ENCODE results near the gene SPDYE6. TPM values are rescaled to one million over a fixed set of nuclear protein-coding genes. Genes with fewer than 3 reads are reported as not detected.
"Not testable (repeated sequence)": the region's sequence is repeated elsewhere in the genome, so short reads cannot be mapped to it uniquely, and the experiment has no call there.

The SPDYE6 gene
- total RNA-seq, 5 donors from 2014 or later (not counting 1 experiment from before 2014, with no cell fraction given): not detected

GRCh38 chr7:102303669-102304422 is 52.4 kb downstream of the SPDYE6 start:
- H3K4me1 ChIP-seq (ENCODE audit: control insufficient read depth in 1 of 2, extremely low read depth in 1 of 2, insufficient read depth in 2 of 2, low read length in 2 of 2): peaks cover 0 to 33% of the 10 kb centered on the region in 2 experiments

GRCh38 chr7:102302025-102302424 is 54.2 kb downstream of the SPDYE6 start:
- Histone ChIP-seq H3K27ac (ENCODE audit: low read length) (no peak overlapping the region), H3K27me3 (replicated peaks in 1 of 2; ENCODE audit: control insufficient read depth in 2 of 2, extremely low read depth in 1 of 2, insufficient read depth in 2 of 2, low read length in 1 of 2) (peaks cover 0 to 11% of the 10 kb centered on the region in 2 experiments), H3K4me3 (ENCODE audit: control insufficient read depth in 1 of 2, extremely low read depth in 1 of 2, low read length in 1 of 2) (no peak overlapping the region), H3K9me3 (no peaks in the 10 kb centered on the region), H3K36me3 (ENCODE audit: control insufficient read depth in 2 of 2, extremely low read depth in 1 of 2, insufficient read depth in 1 of 2, low read length in 1 of 2) (no peaks in the 10 kb centered on the region), H3K4me1 (ENCODE audit: control insufficient read depth in 1 of 2, extremely low read depth in 1 of 2, insufficient read depth in 2 of 2, low read length in 2 of 2) (peaks cover 0 to 27% of the 10 kb centered on the region in 2 experiments)
- Mint-ChIP-seq H3K27me3 (peaks cover 0 to 3% of the 10 kb centered on the region in 2 donors), H3K27ac (no peak overlapping the region), H3K4me1 (peaks cover 0 to 11% (median 0%) of the 10 kb centered on the region in 3 donors), H3K9me3 (no peaks in the 10 kb centered on the region), H3K36me3 (no peaks in the 10 kb centered on the region), H3K4me3 (no peak overlapping the region)
- DNase-seq: no peak
- ChIA-PET CTCF (no interaction called here), POLR2A (no interaction called here)
- ATAC-seq (replicated peaks in 1 of 4): no peak
- WGBS (ENCODE audit: insufficient coverage): 88% methylated on average over 6 of the region's 6 CpGs

More at GRCh38 chr7:102303669-102304422, 52.4 kb downstream of the SPDYE6 start:
- CTCF ChIA-PET: no interaction called here
- H3K9me3 ChIP-seq: no peaks in the 10 kb centered on the region
- H3K27me3 ChIP-seq (replicated peaks in 1 of 2; ENCODE audit: control insufficient read depth in 2 of 2, extremely low read depth in 1 of 2, insufficient read depth in 2 of 2, low read length in 1 of 2): peaks cover 0 to 11% of the 10 kb centered on the region in 2 experiments
- H3K9me3 Mint-ChIP-seq: no peaks in the 10 kb centered on the region
- H3K36me3 Mint-ChIP-seq: no peaks in the 10 kb centered on the region
- no peak overlapping the region for H3K27ac Mint-ChIP-seq
- H3K4me3 ChIP-seq (ENCODE audit: control insufficient read depth in 1 of 2, extremely low read depth in 1 of 2, low read length in 1 of 2): no peak overlapping the region
- peaks cover 0 to 15% (median 2%) of the 10 kb centered on the region in 3 donors for H3K4me1 Mint-ChIP-seq
- no peaks in the 10 kb centered on the region for H3K36me3 ChIP-seq (ENCODE audit: control insufficient read depth in 2 of 2, extremely low read depth in 1 of 2, insufficient read depth in 1 of 2, low read length in 1 of 2)
- ATAC-seq (replicated peaks in 1 of 4) (peak in 1 of 4 experiments; percentile 19), DNase-seq (no peak)
- no peaks in the 10 kb centered on the region for H3K27me3 Mint-ChIP-seq
- POLR2A ChIA-PET: no interaction called here
- no peak overlapping the region for H3K27ac ChIP-seq (ENCODE audit: low read length)
- 71% methylated on average over 8 of the region's 13 CpGs for WGBS (ENCODE audit: insufficient coverage)
- no peak overlapping the region for H3K4me3 Mint-ChIP-seq

DNA sequence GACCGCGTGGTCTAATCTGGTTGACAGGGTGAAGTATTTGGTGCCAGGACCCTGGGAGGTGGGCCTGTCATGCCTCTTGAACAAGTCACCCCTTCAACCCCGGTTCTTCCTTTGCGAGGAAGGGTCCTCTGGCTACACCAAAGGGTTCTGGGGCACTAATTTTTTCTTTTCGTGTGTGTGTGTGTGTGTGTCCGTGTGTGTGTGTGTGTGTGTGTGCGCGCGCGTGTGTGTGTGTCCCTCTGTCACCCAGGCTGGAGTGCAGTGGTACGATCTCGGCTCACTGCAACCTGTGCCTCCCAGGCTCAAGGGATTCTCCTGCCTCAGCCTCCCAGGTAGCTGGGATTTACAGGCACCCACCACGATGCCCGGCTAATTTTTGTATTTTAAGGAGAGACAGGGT is 54.9 kb downstream of the SPDYE6 start:
- H3K27me3 Mint-ChIP-seq; DNase-seq; H3K9me3 Mint-ChIP-seq; H3K27me3 ChIP-seq (replicated peaks in 1 of 2; ENCODE audit: control insufficient read depth in 2 of 2, extremely low read depth in 1 of 2, insufficient read depth in 2 of 2, low read length in 1 of 2); H3K36me3 ChIP-seq (ENCODE audit: control insufficient read depth in 2 of 2, extremely low read depth in 1 of 2, insufficient read depth in 1 of 2, low read length in 1 of 2); H3K27ac Mint-ChIP-seq; H3K4me1 Mint-ChIP-seq; H3K4me3 Mint-ChIP-seq; H3K4me3 ChIP-seq (ENCODE audit: control insufficient read depth in 1 of 2, extremely low read depth in 1 of 2, low read length in 1 of 2); H3K9me3 ChIP-seq; POLR2A ChIA-PET; CTCF ChIA-PET; H3K27ac ChIP-seq (ENCODE audit: low read length); H3K36me3 Mint-ChIP-seq; ATAC-seq (replicated peaks in 1 of 4): not testable (repeated sequence)
- peaks cover 0 to 20% of the 10 kb centered on the region in 2 experiments for H3K4me1 ChIP-seq (ENCODE audit: control insufficient read depth in 1 of 2, extremely low read depth in 1 of 2, insufficient read depth in 2 of 2, low read length in 2 of 2)
- 84% methylated on average over 3 of the region's 14 CpGs for WGBS (ENCODE audit: insufficient coverage)

GRCh38 chr7:102300643-102301221 is 55.5 kb downstream of the SPDYE6 start:
- no peaks in the 10 kb centered on the region for H3K9me3 Mint-ChIP-seq
- H3K27ac ChIP-seq (ENCODE audit: low read length): no peak overlapping the region
- ChIA-PET POLR2A (no interaction called here), CTCF (no interaction called here)
- H3K4me3 ChIP-seq (ENCODE audit: control insufficient read depth in 1 of 2, extremely low read depth in 1 of 2, low read length in 1 of 2): no peak overlapping the region
- no peaks in the 10 kb centered on the region for H3K9me3 ChIP-seq
- peaks cover 0 to 8% of the 10 kb centered on the region in 2 experiments for H3K27me3 ChIP-seq (replicated peaks in 1 of 2; ENCODE audit: control insufficient read depth in 2 of 2, extremely low read depth in 1 of 2, insufficient read depth in 2 of 2, low read length in 1 of 2)
- no peaks in the 10 kb centered on the region for H3K36me3 ChIP-seq (ENCODE audit: control insufficient read depth in 2 of 2, extremely low read depth in 1 of 2, insufficient read depth in 1 of 2, low read length in 1 of 2)
- 87% methylated on average over 84 of the region's 84 CpGs for WGBS (ENCODE audit: insufficient coverage)
- H3K27me3 Mint-ChIP-seq: peaks cover 0 to 3% of the 10 kb centered on the region in 2 donors
- no peak overlapping the region for H3K4me3 Mint-ChIP-seq
- H3K4me1 ChIP-seq (ENCODE audit: control insufficient read depth in 1 of 2, extremely low read depth in 1 of 2, insufficient read depth in 2 of 2, low read length in 2 of 2): peaks cover 0 to 14% of the 10 kb centered on the region in 2 experiments
- no peaks in the 10 kb centered on the region for H3K36me3 Mint-ChIP-seq
- peaks cover 0 to 4% (median 0%) of the 10 kb centered on the region in 3 donors for H3K4me1 Mint-ChIP-seq
- no peak for DNase-seq
- ATAC-seq (replicated peaks in 1 of 4): no peak
- no peak overlapping the region for H3K27ac Mint-ChIP-seq

GRCh38 chr7:102297487-102298218 is 58.6 kb downstream of the SPDYE6 start:
- no peaks in the 10 kb centered on the region for H3K36me3 Mint-ChIP-seq
- CTCF ChIA-PET: no interaction called here
- no peak for ATAC-seq (replicated peaks in 1 of 4)
- POLR2A ChIA-PET: no interaction called here
- H3K4me1 Mint-ChIP-seq: no peaks in the 10 kb centered on the region
- H3K27ac Mint-ChIP-seq: no peak overlapping the region
- peaks cover 0 to 2% of the 10 kb centered on the region in 2 experiments for H3K4me1 ChIP-seq (ENCODE audit: control insufficient read depth in 1 of 2, extremely low read depth in 1 of 2, insufficient read depth in 2 of 2, low read length in 2 of 2)
- no peaks in the 10 kb centered on the region for H3K36me3 ChIP-seq (ENCODE audit: control insufficient read depth in 2 of 2, extremely low read depth in 1 of 2, insufficient read depth in 1 of 2, low read length in 1 of 2)
- no peak overlapping the region for H3K27ac ChIP-seq (ENCODE audit: low read length)
- H3K9me3 ChIP-seq: no peaks in the 10 kb centered on the region
- H3K9me3 Mint-ChIP-seq: no peaks in the 10 kb centered on the region
- no peak overlapping the region for H3K4me3 Mint-ChIP-seq
- WGBS (ENCODE audit: insufficient coverage): 91% methylated on average over 8 of the region's 10 CpGs
- H3K27me3 Mint-ChIP-seq: peaks cover 0 to 3% of the 10 kb centered on the region in 2 donors
- no peak for DNase-seq
- H3K4me3 ChIP-seq (ENCODE audit: control insufficient read depth in 1 of 2, extremely low read depth in 1 of 2, low read length in 1 of 2): no peak overlapping the region
- H3K27me3 ChIP-seq (replicated peaks in 1 of 2; ENCODE audit: control insufficient read depth in 2 of 2, extremely low read depth in 1 of 2, insufficient read depth in 2 of 2, low read length in 1 of 2): peaks cover 0 to 28% of the 10 kb centered on the region in 2 experiments

- 82% methylated on average over 7 of the region's 7 CpGs for WGBS (ENCODE audit: insufficient coverage)
- CTCF ChIA-PET: no interaction called here
- no peak overlapping the region for H3K27ac ChIP-seq (ENCODE audit: low read length)
- H3K27ac Mint-ChIP-seq: no peak overlapping the region
- no peak for ATAC-seq (replicated peaks in 1 of 4)
- H3K4me1 Mint-ChIP-seq: peaks cover 4 to 7% (median 6%) of the 10 kb centered on the region in 3 donors
- DNase-seq: no peak
- no peaks in the 10 kb centered on the region for H3K9me3 Mint-ChIP-seq
- no peaks in the 10 kb centered on the region for H3K36me3 ChIP-seq (ENCODE audit: control insufficient read depth in 2 of 2, extremely low read depth in 1 of 2, insufficient read depth in 1 of 2, low read length in 1 of 2)
- peaks cover 0 to 32% of the 10 kb centered on the region in 2 experiments for H3K27me3 ChIP-seq (replicated peaks in 1 of 2; ENCODE audit: control insufficient read depth in 2 of 2, extremely low read depth in 1 of 2, insufficient read depth in 2 of 2, low read length in 1 of 2)
- no peaks in the 10 kb centered on the region for H3K9me3 ChIP-seq
- POLR2A ChIA-PET: no interaction called here
- no peak overlapping the region for H3K4me3 Mint-ChIP-seq
- H3K27me3 Mint-ChIP-seq: peaks cover 0 to 3% of the 10 kb centered on the region in 2 donors
- H3K4me3 ChIP-seq (ENCODE audit: control insufficient read depth in 1 of 2, extremely low read depth in 1 of 2, low read length in 1 of 2): no peak overlapping the region
- H3K4me1 ChIP-seq (ENCODE audit: control insufficient read depth in 1 of 2, extremely low read depth in 1 of 2, insufficient read depth in 2 of 2, low read length in 2 of 2): peaks cover 0 to 10% of the 10 kb centered on the region in 2 experiments
- H3K36me3 Mint-ChIP-seq: no peaks in the 10 kb centered on the region
These were observed 59.7 kb downstream of the SPDYE6 start for GRCh38 chr7:102296514-102296913.

Data from T-cell (primary cell).